Naive thymus-derived CD4-positive, alpha-beta T cell (primary cell): ENCODE measurements around the gene WWP2. TPM values are rescaled to one million over a fixed set of nuclear protein-coding genes. Genes with fewer than 3 reads are reported as not detected.

Experiments
- ATAC-seq: fragments of 150-1000 bp; cut with Tn5 transposase; 2 replicates; pipeline ENCODE4 v1.10.0; 2021; ENCODE audit warnings: mild to moderate bottlenecking, moderate library complexity
- CTCF ChIA-PET: fragments of 350-600 bp; sonication (Branson Sonifier 250); formaldehyde crosslinking; loops from one replicate; lab custom pipeline; 2021; ENCODE audit warnings: antibody characterized with exemption; lab: Charles Lee
- POLR2A ChIA-PET: fragments of 350-600 bp; sonication (Branson Sonifier 250); formaldehyde crosslinking; loops from one replicate; lab custom pipeline; 2021; ENCODE audit warnings: antibody characterized with exemption, inconsistent platforms; lab: Charles Lee
- DNase-seq, 9 donors: peaks; one replicate each; pipeline versions ENCODE4 v3.0.0 to v3.0.0-alpha.2; 2020 to 2022; ENCODE audit warnings: mixed read lengths in 1 of 9
- H3K27ac ChIP-seq: one replicate; pipeline ENCODE4 v1.7.0; 2013; ENCODE audit warnings: mild to moderate bottlenecking, low read depth, low read length, moderate library complexity
- H3K27me3 ChIP-seq, 2 donors: one replicate each; pipeline ENCODE4 v1.7.0; 2013; ENCODE audit warnings: low read length in 2 of 2, mild to moderate bottlenecking in 2 of 2, moderate library complexity in 2 of 2; ENCODE audit not compliant: control insufficient read depth in 2 of 2, insufficient read depth in 2 of 2
- H3K36me3 ChIP-seq, 3 experiments: 1 replicate in 2 of 3; 2 replicates in 1 of 3; pipeline ENCODE4 v1.7.0; 2013; ENCODE audit warnings: low read length in 3 of 3, mild to moderate bottlenecking in 3 of 3, moderate library complexity in 1 of 3; ENCODE audit not compliant: insufficient read depth in 3 of 3, control insufficient read depth in 2 of 3
- H3K4me1 ChIP-seq, 2 donors: one replicate each; pipeline ENCODE4 v1.7.0; 2013; ENCODE audit warnings: low read length in 2 of 2, mild to moderate bottlenecking in 2 of 2, moderate library complexity in 1 of 2; ENCODE audit not compliant: control insufficient read depth in 2 of 2, insufficient read depth in 2 of 2
- H3K4me3 ChIP-seq: 2 replicates; pipeline ENCODE4 v1.7.0; 2013; ENCODE audit warnings: mild to moderate bottlenecking, low read length
- H3K9me3 ChIP-seq, 3 experiments: 1 replicate in 2 of 3; 2 replicates in 1 of 3; pipeline ENCODE4 v1.7.0; 2013; ENCODE audit warnings: low read length in 3 of 3; ENCODE audit not compliant: control insufficient read depth in 2 of 3
- H3K27ac Mint-ChIP-seq, 9 donors: one replicate each; pipeline ENCODE4 v1.8.0; 2020 to 2022; ENCODE audit warnings: mixed read lengths in 9 of 9, mild to moderate bottlenecking in 8 of 9, moderate library complexity in 5 of 9, inconsistent platforms in 2 of 9
- H3K27me3 Mint-ChIP-seq, 5 donors: one replicate each; pipeline ENCODE4 v1.8.0; 2021 to 2022; ENCODE audit warnings: mixed read lengths in 5 of 5, mild to moderate bottlenecking in 1 of 5
- H3K36me3 Mint-ChIP-seq, 5 donors: one replicate each; pipeline ENCODE4 v1.8.0; 2020 to 2022; ENCODE audit warnings: mixed read lengths in 5 of 5, mild to moderate bottlenecking in 3 of 5, inconsistent platforms in 1 of 5
- H3K4me1 Mint-ChIP-seq, 7 donors: one replicate each; pipeline ENCODE4 v1.8.0; 2020 to 2022; ENCODE audit warnings: mixed read lengths in 7 of 7, mild to moderate bottlenecking in 3 of 7, inconsistent platforms in 1 of 7
- H3K4me3 Mint-ChIP-seq, 10 donors: one replicate each; pipeline ENCODE4 v1.8.0; 2020 to 2022; ENCODE audit warnings: mild to moderate bottlenecking in 10 of 10, mixed read lengths in 10 of 10, moderate library complexity in 6 of 10, inconsistent platforms in 2 of 10
- H3K9me3 Mint-ChIP-seq, 11 donors: one replicate each; pipeline ENCODE4 v1.8.0; 2020 to 2022; ENCODE audit warnings: mixed read lengths in 11 of 11, mild to moderate bottlenecking in 4 of 11, inconsistent platforms in 1 of 11, moderate library complexity in 1 of 11
- intact Hi-C, 2 donors: fragments of 100-400 bp; cut with micrococcal nuclease; formaldehyde crosslinking; loops; one replicate each; pipeline ENCODE4 v1.15.1; 2023
- polyA plus RNA-seq, 2 donors: library from polyadenylated mRNA; unstranded; fragments of 300-500 nt; fragmentation: Illumina TruSeq; gene quantifications; one replicate each; pipeline ENCODE4 v1.2.3, GENCODE V29; 2021
- total RNA-seq, 6 experiments: library from RNA in 5 of 6; stranded (reverse) in 5 of 6; gene quantifications; 1 replicate in 5 of 6; 2 replicates in 1 of 6; pipeline ENCODE4 v1.2.3 and lab custom pipeline; 2021 to 2026

Gene WWP2
- total and polyA plus RNA-seq, 7 experiments from 2014 or later, result 29.2 to 81.3 (median 64.7) TPM

- H3K9me3 Mint-ChIP-seq, result no peaks in the 10 kb centered on the region
- no peaks in the 10 kb centered on the region for H3K4me1 ChIP-seq
- intact Hi-C loops, result no loop called here
- H3K27ac Mint-ChIP-seq, result peak overlapping the region in 5 of 9 donors; percentile 18 to 68 (median 34)
- H3K27me3 ChIP-seq, result no peaks in the 10 kb centered on the region
- H3K36me3 Mint-ChIP-seq, result peaks cover 0 to 37% (median 8%) of the 10 kb centered on the region in 5 donors
- H3K4me3 ChIP-seq, result no peak overlapping the region
- ATAC-seq, result no peak
- H3K27ac ChIP-seq, result no peak overlapping the region
- ChIA-PET POLR2A (no interaction called here), CTCF (no interaction called here)
- no peaks in the 10 kb centered on the region for H3K27me3 Mint-ChIP-seq
- H3K9me3 ChIP-seq, result no peaks in the 10 kb centered on the region
- H3K4me1 Mint-ChIP-seq, result peaks cover 0 to 12% (median 7%) of the 10 kb centered on the region in 7 donors
- no peak overlapping the region for H3K4me3 Mint-ChIP-seq
- no peak for DNase-seq
- H3K36me3 ChIP-seq, result peaks cover 0 to 23% (median 0%) of the 10 kb centered on the region in 3 experiments
Measured at GRCh38 chr16:69860233-69861231, 98.4 kb downstream of the WWP2 start.

GRCh38 chr16:69861292-69862030 is 99.3 kb downstream of the WWP2 start:
- ChIA-PET CTCF (no interaction called here), POLR2A (no interaction called here)
- Mint-ChIP-seq H3K4me1 (peaks cover 0 to 10% (median 6%) of the 10 kb centered on the region in 7 donors), H3K27ac (peak overlapping the region in 2 of 9 donors; percentile 25 to 51), H3K27me3 (no peaks in the 10 kb centered on the region), H3K36me3 (peaks cover 0 to 34% (median 8%) of the 10 kb centered on the region in 5 donors), H3K4me3 (no peak overlapping the region), H3K9me3 (no peaks in the 10 kb centered on the region)
- Histone ChIP-seq H3K36me3 (peaks cover 0 to 23% (median 0%) of the 10 kb centered on the region in 3 experiments), H3K9me3 (no peaks in the 10 kb centered on the region), H3K27me3 (no peaks in the 10 kb centered on the region), H3K27ac (no peak overlapping the region), H3K4me3 (no peak overlapping the region), H3K4me1 (no peaks in the 10 kb centered on the region)
- no peak for ATAC-seq
- intact Hi-C loops, result no loop called here
- DNase-seq, result no peak

GRCh38 chr16:69863401-69864281 is 101.5 kb downstream of the WWP2 start:
- Histone ChIP-seq H3K4me3 (no peak overlapping the region), H3K4me1 (no peaks in the 10 kb centered on the region), H3K27me3 (no peaks in the 10 kb centered on the region), H3K36me3 (peaks cover 0 to 24% (median 0%) of the 10 kb centered on the region in 3 experiments), H3K27ac (no peak overlapping the region), H3K9me3 (no peaks in the 10 kb centered on the region)
- no peaks in the 10 kb centered on the region for H3K27me3 Mint-ChIP-seq
- DNase-seq, result no peak
- H3K27ac Mint-ChIP-seq, result peak overlapping the region in 1 of 9 donors; percentile 16
- H3K4me3 Mint-ChIP-seq, result no peak overlapping the region
- H3K36me3 Mint-ChIP-seq, result peaks cover 0 to 38% (median 8%) of the 10 kb centered on the region in 5 donors
- H3K4me1 Mint-ChIP-seq, result peaks cover 0 to 8% (median 3%) of the 10 kb centered on the region in 7 donors
- intact Hi-C loops, result no loop called here
- no peaks in the 10 kb centered on the region for H3K9me3 Mint-ChIP-seq
- ChIA-PET CTCF (no interaction called here), POLR2A (no interaction called here)
- no peak for ATAC-seq

- DNase-seq, result no peak
- ATAC-seq, result no peak
- no peaks in the 10 kb centered on the region for H3K4me1 ChIP-seq
- POLR2A ChIA-PET, result no interaction called here
- no peaks in the 10 kb centered on the region for H3K27me3 ChIP-seq
- intact Hi-C loops, result no loop called here
- H3K36me3 Mint-ChIP-seq, result peaks cover 0 to 31% (median 8%) of the 10 kb centered on the region in 5 donors
- peaks cover 0 to 35% (median 3%) of the 10 kb centered on the region in 3 experiments for H3K36me3 ChIP-seq
- H3K9me3 ChIP-seq, result no peaks in the 10 kb centered on the region
- peaks cover 0 to 5% (median 0%) of the 10 kb centered on the region in 7 donors for H3K4me1 Mint-ChIP-seq
- no peak overlapping the region for H3K4me3 ChIP-seq
- CTCF ChIA-PET, result no interaction called here
- H3K27me3 Mint-ChIP-seq, result no peaks in the 10 kb centered on the region
- H3K4me3 Mint-ChIP-seq, result no peak overlapping the region
- no peak overlapping the region for H3K27ac ChIP-seq
- H3K27ac Mint-ChIP-seq, result no peak overlapping the region
- no peaks in the 10 kb centered on the region for H3K9me3 Mint-ChIP-seq
Measured at GRCh38 chr16:69865701-69866100, 103.6 kb downstream of the WWP2 start.

- ATAC-seq, result no peak
- intact Hi-C loops, result no loop called here
- H3K27ac Mint-ChIP-seq, result peak overlapping the region in 2 of 9 donors; percentile 8 to 70
- peaks cover 3 to 49% (median 9%) of the 10 kb centered on the region in 3 experiments for H3K36me3 ChIP-seq
- H3K36me3 Mint-ChIP-seq, result peaks cover 0 to 47% (median 23%) of the 10 kb centered on the region in 5 donors
- no peak overlapping the region for H3K4me3 ChIP-seq
- peaks cover 0 to 5% (median 0%) of the 10 kb centered on the region in 7 donors for H3K4me1 Mint-ChIP-seq
- no peaks in the 10 kb centered on the region for H3K27me3 Mint-ChIP-seq
- no peaks in the 10 kb centered on the region for H3K9me3 ChIP-seq
- CTCF ChIA-PET, result no interaction called here
- no peak overlapping the region for H3K27ac ChIP-seq
- no peaks in the 10 kb centered on the region for H3K9me3 Mint-ChIP-seq
- H3K27me3 ChIP-seq, result no peaks in the 10 kb centered on the region
- POLR2A ChIA-PET, result interaction anchor here (0.6 kb wide), 1 partner anchor 285 kb away, joined by 6 read pairs; no protein-coding TSS in a partner anchor
- H3K4me3 Mint-ChIP-seq, result no peak overlapping the region
- no peak for DNase-seq
- H3K4me1 ChIP-seq, result no peaks in the 10 kb centered on the region
Measured at GRCh38 chr16:69867784-69868560, 105.8 kb downstream of the WWP2 start.
